VCaP (cell line): ENCODE data around the gene MORC1.

Experiments used
- H3K27ac ChIP-seq: fragments of 450-650 bp; 2 replicates; pipeline ENCODE4 v1.5.1; 2017
- CTCF ChIP-seq: fragments of 450-650 bp; conservative IDR thresholded peaks from 2 replicates; pipeline ENCODE4 v1.5.1; 2017; ENCODE audit warnings: mild to moderate bottlenecking, moderate library complexity

The MORC1 gene

GRCh38 chr3:109005443-109005842 is 112.5 kb downstream of the MORC1 start:
- TF ChIP-seq CTCF: no peak
- H3K27ac ChIP-seq: no peak overlapping the region

- TF ChIP-seq CTCF: no peak
- no peak overlapping the region for H3K27ac ChIP-seq
Observed at GRCh38 chr3:108998436-108998835, 119.5 kb downstream of the MORC1 start.

GRCh38 chr3:108985844-108986243 is 132.1 kb downstream of the MORC1 start:
- TF ChIP-seq CTCF: no peak

GRCh38 chr3:108983051-108983450 is 134.9 kb downstream of the MORC1 start:
- TF ChIP-seq CTCF: no peak
- H3K27ac ChIP-seq: no peak overlapping the region

More at GRCh38 chr3:108985844-108986243, 132.1 kb downstream of the MORC1 start:
- no peak overlapping the region for H3K27ac ChIP-seq

GRCh38 chr3:108976058-108976457 is 141.9 kb downstream of the MORC1 start:
- TF ChIP-seq CTCF: no peak
- H3K27ac ChIP-seq: no peak overlapping the region

GRCh38 chr3:108973019-108973418 is 144.9 kb downstream of the MORC1 start:
- no peak for TF ChIP-seq CTCF
- H3K27ac ChIP-seq: no peak overlapping the region

GRCh38 chr3:108972482-108972881 is 145.5 kb downstream of the MORC1 start:
- H3K27ac ChIP-seq: no peak overlapping the region
- no peak for TF ChIP-seq CTCF

- TF ChIP-seq CTCF: no peak
Observed at GRCh38 chr3:108970561-108970960, 147.4 kb downstream of the MORC1 start.

More at GRCh38 chr3:108970561-108970960, 147.4 kb downstream of the MORC1 start:
- no peak overlapping the region for H3K27ac ChIP-seq
